TTC549 (cell line): Measurements from ENCODE around the gene OR51E1.

Experiments used
- FAIRE-seq: peaks from 2 replicates; lab custom pipeline; 2012; peaks lifted over from hg19 to GRCh38; lab: Jason Lieb, UNC

The OR51E1 gene

DNA sequence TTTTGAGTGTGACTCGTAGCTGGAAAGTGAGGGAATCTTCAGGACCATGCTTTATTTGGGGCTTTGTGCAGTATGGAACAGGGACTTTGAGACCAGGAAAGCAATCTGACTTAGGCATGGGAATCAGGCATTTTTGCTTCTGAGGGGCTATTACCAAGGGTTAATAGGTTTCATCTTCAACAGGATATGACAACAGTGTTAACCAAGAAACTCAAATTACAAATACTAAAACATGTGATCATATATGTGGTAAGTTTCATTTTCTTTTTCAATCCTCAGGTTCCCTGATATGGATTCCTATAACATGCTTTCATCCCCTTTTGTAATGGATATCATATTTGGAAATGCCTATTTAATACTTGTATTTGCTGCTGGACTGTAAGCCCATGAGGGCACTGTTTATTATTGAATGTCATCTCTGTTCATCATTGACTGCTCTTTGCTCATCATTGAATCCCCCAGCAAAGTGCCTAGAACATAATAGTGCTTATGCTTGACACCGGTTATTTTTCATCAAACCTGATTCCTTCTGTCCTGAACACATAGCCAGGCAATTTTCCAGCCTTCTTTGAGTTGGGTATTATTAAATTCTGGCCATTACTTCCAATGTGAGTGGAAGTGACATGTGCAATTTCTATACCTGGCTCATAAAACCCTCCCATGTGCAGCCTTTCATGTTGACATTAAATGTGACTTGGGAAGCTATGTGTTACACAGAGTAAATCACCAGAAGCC is 11.0 kb downstream of the OR51E1 start:
- FAIRE-seq = no peak

DNA sequence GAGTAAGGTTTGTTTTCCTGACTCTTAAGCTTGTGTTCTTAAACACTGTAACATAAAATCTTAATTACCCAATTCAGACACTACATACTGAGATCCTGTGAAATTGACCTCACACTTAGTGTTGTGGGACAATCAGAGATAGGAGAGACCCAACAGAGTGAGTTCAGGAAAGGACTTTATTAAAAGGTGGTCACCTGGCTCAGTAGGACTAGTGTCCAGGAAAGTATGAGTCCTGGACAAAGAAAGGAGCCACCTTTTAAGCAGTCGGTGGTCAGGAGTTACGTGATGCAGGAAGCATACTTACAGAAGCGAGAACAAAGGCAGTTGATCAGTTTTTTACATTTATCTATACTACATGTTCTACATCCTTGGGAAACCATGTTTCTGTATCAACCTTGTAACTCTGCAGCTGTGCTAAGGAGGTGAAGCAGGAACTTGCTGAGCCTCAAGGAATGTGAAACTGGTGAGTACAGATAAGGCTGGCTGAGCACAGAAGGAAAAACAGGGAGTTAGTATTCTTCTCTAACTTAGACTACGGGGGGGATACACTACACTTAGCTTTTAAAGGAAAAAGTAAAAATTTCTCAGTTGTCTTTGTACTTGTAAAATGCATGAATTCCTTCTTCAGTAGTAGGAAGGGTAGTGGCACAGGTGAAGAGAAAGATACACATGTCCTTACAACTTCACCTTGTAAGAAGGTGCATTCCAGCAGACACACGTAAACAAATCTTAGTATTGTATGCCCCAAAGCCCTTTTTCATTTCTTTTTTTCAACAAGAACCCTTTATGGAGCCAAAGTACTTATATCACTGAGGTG is 15.1 kb downstream of the OR51E1 start:
- FAIRE-seq = no peak

DNA sequence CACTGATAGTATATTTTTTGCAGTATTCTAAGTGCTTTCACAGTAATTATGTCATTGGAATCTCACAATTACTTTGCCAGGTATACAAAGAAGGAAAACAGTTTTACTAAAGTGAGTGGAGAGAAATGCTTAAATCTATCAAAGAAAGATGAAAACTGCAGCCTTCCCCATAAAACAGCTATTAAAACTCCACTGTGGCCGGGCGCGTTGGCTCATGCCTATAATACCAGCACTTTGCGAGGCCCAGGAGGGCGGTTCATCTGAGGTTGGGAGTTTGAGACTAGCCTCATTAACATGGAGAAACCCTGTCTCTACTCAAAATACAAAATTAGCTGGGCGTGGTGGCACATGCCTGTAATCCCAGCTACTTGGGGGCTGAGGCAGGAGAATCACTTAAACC is 19.1 kb downstream of the OR51E1 start:
- FAIRE-seq = no peak

DNA sequence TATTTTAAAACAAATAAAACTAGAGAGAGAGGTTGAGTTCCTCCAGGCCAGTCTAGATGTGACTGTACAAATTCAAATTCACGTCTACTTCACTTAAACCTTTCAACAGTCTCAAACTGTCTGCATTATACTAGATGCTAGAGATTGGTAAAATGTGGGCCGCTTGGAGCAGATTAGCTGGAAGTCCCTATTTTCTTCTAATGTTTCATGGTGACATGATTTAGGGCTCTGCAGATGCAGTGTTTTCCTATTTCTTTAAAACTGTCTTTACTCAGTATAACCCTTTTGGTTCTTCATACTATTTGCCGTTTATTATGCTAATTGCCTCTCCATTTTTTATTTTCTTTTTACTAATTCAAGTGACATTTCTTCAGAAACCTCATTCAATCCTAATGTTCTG is 20.4 kb downstream of the OR51E1 start:
- no peak for FAIRE-seq

DNA sequence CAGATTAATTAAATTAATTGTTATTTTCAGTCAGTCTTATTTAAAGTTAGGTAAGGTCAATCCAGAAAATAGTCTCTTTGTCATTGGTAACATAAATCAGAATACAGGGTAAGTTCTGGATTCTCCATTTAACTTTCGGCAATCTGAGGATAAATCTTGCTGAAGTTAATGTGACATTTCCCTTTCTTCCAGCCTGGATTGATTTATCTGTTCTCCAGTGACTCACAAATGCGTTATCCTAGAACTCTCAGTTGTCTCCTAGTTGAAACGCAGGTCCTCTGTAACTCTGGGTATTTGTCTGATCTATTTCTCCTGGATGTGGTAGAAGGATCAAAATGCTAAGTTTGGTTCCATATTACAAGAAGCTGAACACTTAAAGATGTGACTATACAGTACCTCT is 21.0 kb downstream of the OR51E1 start:
- no peak for FAIRE-seq

DNA sequence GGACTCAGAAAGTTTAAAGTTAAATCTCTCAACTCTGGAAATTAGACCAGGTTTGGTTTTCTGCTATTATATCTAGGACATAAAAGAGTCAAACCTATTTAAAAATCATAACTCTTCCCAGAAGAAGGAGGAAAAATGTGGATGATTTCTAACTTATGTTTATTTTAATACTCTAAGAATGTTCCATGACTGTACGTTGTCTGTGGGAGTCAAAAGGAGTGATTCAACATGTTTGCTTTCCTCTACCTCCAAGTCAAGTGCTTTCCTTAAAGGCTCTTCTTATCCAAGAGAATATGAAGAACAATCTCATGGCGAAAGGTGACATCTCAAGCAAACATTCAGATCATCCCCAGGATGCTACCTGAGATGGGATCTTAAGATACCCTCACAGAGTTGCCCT is 21.6 kb downstream of the OR51E1 start:
- no peak for FAIRE-seq

DNA sequence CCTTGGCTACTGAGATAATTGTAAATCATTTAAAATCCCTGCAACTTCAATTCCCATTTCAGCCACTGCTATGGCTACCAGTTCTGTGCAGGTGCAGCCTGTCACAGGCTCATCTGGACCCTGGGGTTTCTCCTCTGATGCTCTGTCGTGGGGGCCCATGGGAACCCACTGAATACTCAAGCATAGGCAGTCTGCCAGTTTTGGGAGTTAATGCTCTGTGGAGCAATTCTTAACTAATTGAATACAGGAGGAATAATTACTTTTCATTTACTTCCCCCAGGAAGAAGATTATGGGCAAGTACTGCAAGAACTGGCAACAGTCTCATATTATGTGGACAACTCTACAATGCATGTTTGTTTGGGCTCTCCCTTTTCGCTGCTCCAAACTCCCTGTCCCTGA is 28.0 kb downstream of the OR51E1 start:
- FAIRE-seq = no peak

DNA sequence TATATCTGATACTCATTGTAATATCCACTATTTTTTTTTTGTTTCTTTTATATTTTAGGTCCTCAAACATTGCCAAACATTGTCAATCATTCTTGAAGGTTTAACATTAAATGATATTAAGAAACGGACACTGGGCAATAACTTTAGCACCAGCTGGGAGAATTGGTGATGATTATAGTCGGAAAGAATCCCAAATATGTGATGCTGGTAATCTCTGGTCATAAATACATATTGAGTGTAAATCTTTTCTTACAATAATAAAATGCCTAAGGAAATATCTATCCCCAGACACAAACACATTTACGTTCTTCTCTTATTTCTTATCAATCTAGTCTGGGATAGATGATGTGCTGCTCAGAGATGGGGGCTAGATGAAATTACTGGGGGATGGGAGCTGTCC is 28.7 kb downstream of the OR51E1 start:
- FAIRE-seq = no peak

DNA sequence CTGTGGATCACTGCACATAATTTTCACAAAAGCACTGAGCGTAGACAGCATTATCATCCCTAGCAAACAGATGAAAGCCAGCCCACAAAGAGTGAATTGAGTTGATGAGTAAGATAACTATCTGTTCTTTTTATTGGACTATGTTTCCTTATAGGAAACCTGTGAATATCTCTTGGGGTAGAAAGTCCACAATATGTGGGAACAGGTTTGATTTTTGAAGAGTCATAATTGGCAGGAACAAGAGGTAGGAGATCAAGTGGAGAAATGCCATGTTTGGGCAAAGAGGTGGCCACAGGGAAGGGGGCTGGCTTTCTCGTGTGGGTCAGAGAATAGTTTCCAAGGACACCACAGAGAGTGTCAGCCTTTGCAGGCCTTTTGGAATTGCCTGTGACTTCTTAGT is 30.0 kb downstream of the OR51E1 start:
- no peak for FAIRE-seq

DNA sequence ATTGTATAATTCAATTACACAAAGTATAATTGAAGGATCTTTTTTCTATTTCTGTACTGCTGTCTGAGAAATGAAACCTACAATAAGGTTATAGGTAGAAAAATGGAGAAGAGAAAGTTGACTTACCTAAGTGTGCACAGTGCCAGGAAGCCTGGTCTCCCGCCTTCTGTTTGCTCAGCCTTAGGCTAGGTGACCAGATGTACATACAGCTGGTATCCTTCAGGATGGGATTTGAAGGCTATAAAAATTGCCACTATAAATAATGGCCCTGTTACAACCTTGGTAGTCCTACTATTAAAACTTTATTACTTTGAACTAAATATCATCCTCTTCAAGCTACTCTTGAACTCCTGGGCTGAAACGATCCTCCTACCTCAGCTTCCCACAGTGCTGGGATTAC is 34.2 kb downstream of the OR51E1 start:
- FAIRE-seq = no peak

DNA sequence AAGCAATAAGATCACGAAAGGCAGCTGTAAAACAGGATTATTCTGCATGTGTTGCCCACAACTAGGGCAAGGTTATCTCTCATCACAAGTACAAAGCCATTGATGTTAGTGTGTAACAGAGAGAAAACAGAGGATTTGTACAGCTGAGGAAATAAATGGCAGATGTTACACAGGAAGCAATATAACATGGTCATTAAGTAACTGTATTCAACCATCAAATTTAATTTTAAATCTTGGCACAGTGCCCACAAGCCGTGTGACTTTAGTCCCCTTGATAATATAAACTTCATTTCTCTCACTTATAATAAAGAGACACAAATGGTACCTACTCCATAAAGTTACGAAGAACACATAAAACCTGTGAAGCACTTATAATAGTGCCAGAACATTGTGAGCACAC is 36.6 kb downstream of the OR51E1 start:
- no peak for FAIRE-seq

DNA sequence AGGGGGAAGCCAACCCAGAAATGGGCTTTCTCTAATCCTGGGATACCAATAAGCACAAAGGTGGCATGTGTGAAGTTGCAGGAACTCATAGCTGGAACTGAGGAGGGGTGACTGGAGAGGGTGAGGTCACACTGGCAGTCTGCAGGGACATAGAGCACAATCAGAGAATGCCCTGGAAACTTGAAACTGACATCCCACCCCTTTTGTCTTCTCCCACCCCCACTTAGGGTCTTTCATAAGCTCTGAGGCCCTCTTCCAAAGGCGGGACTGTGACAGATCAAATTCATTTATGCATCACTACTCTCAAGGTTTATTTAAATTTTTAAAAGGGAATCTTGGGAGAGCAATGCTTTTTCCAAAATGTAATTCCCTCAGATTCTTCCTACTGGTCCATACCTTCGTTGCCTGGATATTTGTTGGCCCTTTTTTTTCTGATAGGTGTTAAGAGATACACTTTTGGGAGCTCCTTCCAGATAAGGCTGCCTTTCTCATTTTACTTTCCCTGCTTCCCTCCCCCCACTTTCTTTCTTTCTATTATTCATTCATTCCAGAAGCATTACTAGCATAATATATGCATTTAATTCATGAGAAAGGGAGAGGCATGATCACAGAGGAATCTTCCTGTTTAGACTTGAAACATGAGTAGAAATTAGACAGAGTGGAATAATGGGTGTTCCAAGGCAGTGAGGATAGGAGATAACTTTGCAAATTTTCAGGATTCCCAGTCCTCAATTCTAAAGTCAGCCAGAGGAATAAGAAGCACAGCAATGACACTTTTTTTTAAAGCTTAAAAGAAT is 39.0 kb downstream of the OR51E1 start:
- no peak for FAIRE-seq

DNA sequence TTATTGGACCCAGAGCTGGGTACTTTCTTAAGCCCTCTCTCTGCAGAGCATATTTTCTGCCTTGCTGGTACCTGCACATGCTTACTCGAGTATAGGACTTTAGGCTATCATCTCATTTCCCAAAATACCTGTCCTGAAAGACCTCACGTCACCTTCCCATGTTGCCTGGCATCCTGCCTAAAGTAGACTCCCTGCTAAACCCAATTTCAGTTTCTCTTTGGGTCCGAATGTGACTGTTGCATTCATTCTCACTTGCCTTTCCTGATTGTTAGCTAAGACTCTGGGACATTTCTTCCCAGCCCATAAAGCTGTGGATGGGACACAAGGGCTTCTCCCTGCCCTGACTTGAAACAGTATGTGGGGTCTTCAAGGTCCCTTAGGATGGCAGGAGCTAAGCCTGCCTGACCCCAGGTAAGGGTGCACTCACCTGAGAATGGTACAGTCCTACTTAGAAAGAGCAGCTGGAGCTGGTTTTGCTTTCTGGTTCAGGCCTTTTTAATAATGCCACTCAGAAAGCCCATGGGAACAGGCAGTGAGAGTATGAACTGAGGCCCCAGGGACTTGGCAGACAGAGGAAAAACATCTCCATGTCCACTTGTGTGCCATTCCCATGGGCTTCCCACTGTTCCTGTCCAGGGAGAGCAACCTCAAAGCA is 41.0 kb downstream of the OR51E1 start:
- FAIRE-seq = no peak

DNA sequence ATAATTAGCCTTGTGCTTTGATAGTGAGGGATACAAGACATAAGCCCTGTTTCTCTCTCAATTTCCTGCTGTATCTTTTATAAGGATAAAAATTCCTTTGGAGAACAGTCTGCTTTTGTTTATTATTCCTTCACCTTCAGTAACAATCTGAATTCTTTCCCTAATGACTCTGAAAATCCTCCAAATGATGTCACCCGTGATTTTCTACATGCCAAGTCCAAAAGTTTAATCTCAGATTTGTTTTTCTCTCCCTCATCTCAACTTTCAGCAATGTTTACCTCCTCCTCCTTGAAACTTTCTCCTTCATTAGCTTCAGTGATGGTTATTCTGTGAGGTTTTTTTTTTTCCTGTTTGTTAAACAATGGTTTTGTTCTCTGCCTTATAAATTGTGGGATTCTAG is 51.7 kb downstream of the OR51E1 start:
- no peak for FAIRE-seq

DNA sequence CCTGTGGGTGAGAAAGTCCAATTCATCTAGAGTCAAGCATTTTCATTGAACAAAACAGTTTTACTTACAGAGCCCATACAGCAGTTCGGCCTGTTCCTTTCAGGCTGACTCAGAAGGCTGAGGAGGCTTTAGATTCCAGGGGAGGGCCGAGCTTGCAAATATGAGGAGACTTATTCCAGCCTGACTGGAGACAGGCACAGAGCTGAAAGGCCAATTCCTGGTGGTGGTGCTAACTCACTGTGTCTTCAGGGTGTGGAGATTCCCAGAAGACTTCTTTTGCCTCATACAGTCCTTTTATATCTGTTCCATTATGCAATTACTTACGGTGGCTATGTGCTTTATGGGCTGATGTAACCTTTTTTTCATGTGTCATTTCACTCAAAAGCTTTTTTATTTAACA is 53.8 kb downstream of the OR51E1 start, which contains the start of gene OR51E2:
Gene OR51E2 (minus strand): TSS at position 269 of the 400 bp plus-strand sequence. CDS start 15,142 bp downstream, outside the sequence.
- FAIRE-seq = no peak

DNA sequence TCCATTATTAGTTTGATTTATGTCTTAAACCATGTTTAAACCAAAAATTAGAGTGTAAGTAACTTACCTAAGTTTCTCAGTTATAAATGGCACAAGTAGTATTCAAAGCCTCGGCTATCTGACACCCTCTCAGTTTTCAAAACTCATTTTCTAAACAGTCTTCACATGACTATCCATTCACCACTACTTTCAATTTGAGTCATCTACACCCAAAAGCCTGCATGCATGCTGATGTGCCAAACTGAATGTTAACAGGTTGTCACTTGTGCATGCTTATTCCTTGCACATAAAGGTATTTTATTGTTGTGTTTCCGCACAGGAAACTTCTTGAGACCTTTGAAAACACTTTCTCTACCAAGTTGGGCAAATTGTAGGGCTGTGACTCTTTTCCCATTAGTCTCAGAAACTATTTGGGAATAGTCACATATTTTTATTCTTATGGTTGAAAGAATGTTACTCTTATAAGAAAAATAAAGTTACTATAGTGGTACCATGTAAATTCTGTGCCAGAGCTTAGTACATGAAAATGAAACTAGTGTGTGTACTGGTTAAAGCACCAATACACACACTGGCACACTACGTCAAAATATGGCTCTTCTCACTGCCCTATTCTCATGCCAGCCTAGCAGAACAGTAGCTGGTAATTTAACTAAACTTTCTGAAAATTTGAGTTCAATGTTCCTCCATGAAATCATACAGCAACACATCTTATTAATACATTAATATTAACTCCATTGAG is 56.1 kb downstream of the OR51E1 start:
- FAIRE-seq = no peak

DNA sequence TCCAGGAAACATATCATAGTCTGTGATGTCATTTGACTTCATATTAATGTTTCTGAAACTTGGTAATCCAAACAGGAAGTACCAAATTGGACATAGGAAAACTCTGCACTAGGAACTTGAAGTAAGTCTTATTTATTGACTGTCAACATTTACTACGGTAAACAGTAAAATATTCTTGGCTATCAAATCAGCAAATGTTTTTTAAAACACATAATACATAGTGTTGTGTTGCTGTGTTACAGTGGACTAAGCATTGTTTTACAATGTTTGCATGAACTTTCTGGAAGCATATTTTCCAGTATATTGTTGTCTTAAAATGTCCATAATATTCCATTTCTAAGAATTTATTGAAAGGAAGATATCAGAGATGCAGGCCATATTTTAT is 56.6 kb downstream of the OR51E1 start:
- no peak for FAIRE-seq

DNA sequence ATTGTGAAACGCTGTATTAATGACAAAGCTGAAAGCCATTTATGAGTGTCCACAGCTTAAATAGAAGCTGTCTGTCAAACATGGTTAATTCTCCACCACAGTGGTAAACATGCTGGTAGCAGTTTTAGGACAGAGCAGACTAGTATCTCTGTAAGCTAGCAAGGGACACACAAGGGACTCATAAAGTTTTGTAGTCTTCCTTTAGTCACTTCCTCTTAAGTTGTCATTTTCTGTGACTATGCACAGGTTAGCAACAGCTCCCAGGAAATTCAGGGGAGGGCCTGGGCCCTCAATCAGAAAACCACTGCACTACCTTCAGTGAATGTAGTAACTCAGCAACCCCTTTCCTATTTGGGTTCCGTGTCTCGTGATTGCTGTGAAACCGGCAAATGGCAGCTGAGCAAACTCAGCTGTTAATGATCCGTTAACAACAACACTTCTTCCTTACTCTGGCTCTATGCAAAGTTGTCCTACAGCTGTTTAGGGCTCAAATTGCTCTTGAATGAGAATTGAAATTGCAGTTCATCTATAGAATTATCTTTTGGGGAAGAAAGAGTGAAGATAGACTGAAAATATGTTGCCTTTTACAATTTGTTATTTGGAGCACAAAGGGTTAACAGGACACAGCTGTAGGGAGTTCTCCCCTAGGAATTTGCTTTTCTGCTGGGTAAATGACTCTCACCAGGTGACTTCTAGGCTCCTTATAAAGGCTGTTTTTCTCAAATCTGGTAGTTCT is 60.4 kb downstream of the OR51E1 start, which contains the start of gene MMP26:
Gene MMP26 (plus strand): TSS at position 731 of the 736 bp plus-strand sequence.
- FAIRE-seq = no peak

DNA sequence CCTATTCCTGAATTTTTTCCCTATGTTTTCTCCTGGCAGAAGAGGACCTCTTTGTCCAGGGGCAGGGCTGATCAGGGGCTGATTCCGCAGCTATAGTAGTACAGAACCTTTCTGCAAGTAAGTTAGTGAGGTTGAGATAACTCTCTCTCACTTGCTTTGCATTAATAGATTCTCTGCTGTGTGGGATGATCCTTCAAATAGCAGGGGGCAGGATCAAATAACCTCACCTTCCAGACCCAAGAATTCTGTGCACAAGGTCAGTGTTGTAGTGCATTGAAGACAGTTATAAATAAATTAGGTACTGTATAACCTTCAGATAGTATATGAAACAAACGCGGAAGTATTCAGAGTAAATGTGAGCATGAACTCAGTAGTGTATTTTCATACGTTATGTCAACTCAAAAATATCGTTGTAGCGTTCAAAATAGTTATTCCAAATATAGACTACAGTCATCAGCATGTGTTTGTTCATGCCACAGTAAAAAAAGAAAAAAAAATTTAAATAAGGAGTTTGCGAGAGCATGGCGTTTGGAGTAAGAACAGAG is 61.1 kb downstream of the OR51E1 start:
- no peak for FAIRE-seq
